Measurements from ENCODE around the gene C10orf120. TPM values are rescaled to one million over a fixed set of nuclear protein-coding genes. Genes with fewer than 3 reads are reported as not detected.

The C10orf120 gene
- total RNA-seq, 1 donor from 2014 or later: not detected

GRCh38 chr10:122660696-122661095, 39.0 kb downstream of the C10orf120 start:
- Mint-ChIP-seq H3K27me3 (ENCODE audit: unreplicated experiment) (peaks cover 11% of the 10 kb centered on the region), H3K9me3 (ENCODE audit: unreplicated experiment) (no peaks in the 10 kb centered on the region), H3K27ac (ENCODE audit: unreplicated experiment) (no peak overlapping the region), H3K4me3 (ENCODE audit: unreplicated experiment) (no peak overlapping the region), H3K36me3 (ENCODE audit: unreplicated experiment) (no peaks in the 10 kb centered on the region), H3K4me1 (ENCODE audit: unreplicated experiment) (no peaks in the 10 kb centered on the region)
- TF ChIP-seq, protein P1, sequence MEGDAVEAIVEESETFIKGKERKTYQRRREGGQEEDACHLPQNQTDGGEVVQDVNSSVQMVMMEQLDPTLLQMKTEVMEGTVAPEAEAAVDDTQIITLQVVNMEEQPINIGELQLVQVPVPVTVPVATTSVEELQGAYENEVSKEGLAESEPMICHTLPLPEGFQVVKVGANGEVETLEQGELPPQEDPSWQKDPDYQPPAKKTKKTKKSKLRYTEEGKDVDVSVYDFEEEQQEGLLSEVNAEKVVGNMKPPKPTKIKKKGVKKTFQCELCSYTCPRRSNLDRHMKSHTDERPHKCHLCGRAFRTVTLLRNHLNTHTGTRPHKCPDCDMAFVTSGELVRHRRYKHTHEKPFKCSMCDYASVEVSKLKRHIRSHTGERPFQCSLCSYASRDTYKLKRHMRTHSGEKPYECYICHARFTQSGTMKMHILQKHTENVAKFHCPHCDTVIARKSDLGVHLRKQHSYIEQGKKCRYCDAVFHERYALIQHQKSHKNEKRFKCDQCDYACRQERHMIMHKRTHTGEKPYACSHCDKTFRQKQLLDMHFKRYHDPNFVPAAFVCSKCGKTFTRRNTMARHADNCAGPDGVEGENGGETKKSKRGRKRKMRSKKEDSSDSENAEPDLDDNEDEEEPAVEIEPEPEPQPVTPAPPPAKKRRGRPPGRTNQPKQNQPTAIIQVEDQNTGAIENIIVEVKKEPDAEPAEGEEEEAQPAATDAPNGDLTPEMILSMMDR (IDR thresholded peaks at IDR 0.05): no peak
- no peak for DNase-seq (ENCODE audit: extremely low spot score, unreplicated experiment)

DNA sequence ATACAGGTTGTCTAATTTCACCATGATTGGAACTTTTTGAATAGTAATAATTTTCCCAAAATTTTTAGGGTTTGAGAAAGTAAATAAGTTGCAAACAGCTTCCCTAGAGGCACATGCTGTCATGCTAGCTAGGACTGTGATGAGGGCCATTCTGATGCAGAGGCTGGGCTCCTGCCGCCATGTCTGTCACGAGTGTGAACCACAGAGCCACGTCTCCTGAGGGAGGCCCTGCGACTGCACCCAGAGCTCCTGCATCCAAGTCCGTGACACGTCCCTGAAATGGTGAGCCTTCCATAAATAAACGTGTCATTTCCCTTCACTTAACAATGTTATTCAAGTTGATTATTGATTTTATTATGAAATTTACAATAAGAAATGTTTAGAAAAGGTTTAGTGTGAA, 40.0 kb downstream of the C10orf120 start:
- TF ChIP-seq, protein P1 (IDR thresholded peaks at IDR 0.05): no peak
- Mint-ChIP-seq H3K4me3 (ENCODE audit: unreplicated experiment) (no peak overlapping the region), H3K27ac (ENCODE audit: unreplicated experiment) (no peak overlapping the region), H3K4me1 (ENCODE audit: unreplicated experiment) (no peaks in the 10 kb centered on the region), H3K27me3 (ENCODE audit: unreplicated experiment) (peaks cover 13% of the 10 kb centered on the region), H3K36me3 (ENCODE audit: unreplicated experiment) (no peaks in the 10 kb centered on the region), H3K9me3 (ENCODE audit: unreplicated experiment) (no peaks in the 10 kb centered on the region)
- no peak for DNase-seq (ENCODE audit: extremely low spot score, unreplicated experiment)

GRCh38 chr10:122659126-122659525, 40.5 kb downstream of the C10orf120 start:
- TF ChIP-seq, protein P1 (IDR thresholded peaks at IDR 0.05): no peak
- Mint-ChIP-seq H3K4me3 (ENCODE audit: unreplicated experiment) (no peak overlapping the region), H3K9me3 (ENCODE audit: unreplicated experiment) (no peaks in the 10 kb centered on the region), H3K4me1 (ENCODE audit: unreplicated experiment) (no peaks in the 10 kb centered on the region), H3K27me3 (ENCODE audit: unreplicated experiment) (peaks cover 15% of the 10 kb centered on the region), H3K27ac (ENCODE audit: unreplicated experiment) (no peak overlapping the region), H3K36me3 (ENCODE audit: unreplicated experiment) (no peaks in the 10 kb centered on the region)
- DNase-seq (ENCODE audit: extremely low spot score, unreplicated experiment): no peak

GRCh38 chr10:122658356-122659049, 41.1 kb downstream of the C10orf120 start:
- no peak for DNase-seq (ENCODE audit: extremely low spot score, unreplicated experiment)
- Mint-ChIP-seq H3K4me3 (ENCODE audit: unreplicated experiment) (no peak overlapping the region), H3K36me3 (ENCODE audit: unreplicated experiment) (no peaks in the 10 kb centered on the region), H3K27me3 (ENCODE audit: unreplicated experiment) (peaks cover 19% of the 10 kb centered on the region), H3K27ac (ENCODE audit: unreplicated experiment) (no peak overlapping the region), H3K4me1 (ENCODE audit: unreplicated experiment) (no peaks in the 10 kb centered on the region), H3K9me3 (ENCODE audit: unreplicated experiment) (no peaks in the 10 kb centered on the region)
- TF ChIP-seq, protein P1 (IDR thresholded peaks at IDR 0.05): no peak

DNA sequence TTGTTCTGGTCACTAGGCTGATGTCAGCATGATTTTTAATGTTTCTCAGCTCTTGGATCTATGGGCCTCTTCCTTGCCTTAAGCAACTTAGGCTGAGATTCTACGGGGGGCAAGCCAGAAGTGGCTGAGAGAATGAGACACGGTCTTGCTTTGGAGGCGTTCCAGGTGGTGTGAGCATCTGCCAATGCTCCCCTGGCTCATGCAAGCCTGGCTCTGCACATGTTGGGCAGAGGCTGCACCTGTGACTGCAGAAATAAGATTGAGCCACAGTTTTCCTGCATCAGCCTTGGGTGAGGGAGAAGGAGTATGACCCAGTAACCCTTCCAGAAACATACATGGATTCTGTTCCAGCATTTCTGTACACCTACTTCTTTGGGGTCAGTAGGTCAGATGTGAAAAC, 41.9 kb downstream of the C10orf120 start:
- TF ChIP-seq, protein P1 (IDR thresholded peaks at IDR 0.05): no peak
- no peak for DNase-seq (ENCODE audit: extremely low spot score, unreplicated experiment)
- Mint-ChIP-seq H3K27ac (ENCODE audit: unreplicated experiment) (no peak overlapping the region), H3K9me3 (ENCODE audit: unreplicated experiment) (no peaks in the 10 kb centered on the region), H3K27me3 (ENCODE audit: unreplicated experiment) (peaks cover 27% of the 10 kb centered on the region), H3K36me3 (ENCODE audit: unreplicated experiment) (no peaks in the 10 kb centered on the region), H3K4me1 (ENCODE audit: unreplicated experiment) (no peaks in the 10 kb centered on the region), H3K4me3 (ENCODE audit: unreplicated experiment) (no peak overlapping the region)
